ENCODE results near the gene CMTM5.

CMTM5 gene

DNA sequence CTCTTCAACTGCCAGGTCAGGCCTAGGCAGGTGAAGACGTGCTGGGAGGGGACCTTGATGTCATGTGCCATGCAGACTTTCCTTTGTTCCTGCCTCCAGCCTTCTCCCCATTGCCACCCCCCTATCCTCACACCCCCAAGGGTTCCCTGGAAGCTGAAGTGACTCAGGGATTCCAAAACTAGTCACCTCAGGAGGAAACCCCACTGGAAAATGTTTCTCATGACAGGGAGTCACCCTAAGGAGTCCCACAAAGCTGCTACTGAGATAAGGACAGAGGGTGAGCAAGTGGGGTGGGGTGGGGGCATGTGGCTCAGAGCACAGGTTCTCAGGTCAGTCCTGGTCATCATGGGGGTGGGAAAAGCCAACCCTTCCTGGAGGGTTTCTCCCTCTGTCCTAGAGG lies 6.6 kb upstream of the CMTM5 start:
- TF ChIP-seq, protein P1, sequence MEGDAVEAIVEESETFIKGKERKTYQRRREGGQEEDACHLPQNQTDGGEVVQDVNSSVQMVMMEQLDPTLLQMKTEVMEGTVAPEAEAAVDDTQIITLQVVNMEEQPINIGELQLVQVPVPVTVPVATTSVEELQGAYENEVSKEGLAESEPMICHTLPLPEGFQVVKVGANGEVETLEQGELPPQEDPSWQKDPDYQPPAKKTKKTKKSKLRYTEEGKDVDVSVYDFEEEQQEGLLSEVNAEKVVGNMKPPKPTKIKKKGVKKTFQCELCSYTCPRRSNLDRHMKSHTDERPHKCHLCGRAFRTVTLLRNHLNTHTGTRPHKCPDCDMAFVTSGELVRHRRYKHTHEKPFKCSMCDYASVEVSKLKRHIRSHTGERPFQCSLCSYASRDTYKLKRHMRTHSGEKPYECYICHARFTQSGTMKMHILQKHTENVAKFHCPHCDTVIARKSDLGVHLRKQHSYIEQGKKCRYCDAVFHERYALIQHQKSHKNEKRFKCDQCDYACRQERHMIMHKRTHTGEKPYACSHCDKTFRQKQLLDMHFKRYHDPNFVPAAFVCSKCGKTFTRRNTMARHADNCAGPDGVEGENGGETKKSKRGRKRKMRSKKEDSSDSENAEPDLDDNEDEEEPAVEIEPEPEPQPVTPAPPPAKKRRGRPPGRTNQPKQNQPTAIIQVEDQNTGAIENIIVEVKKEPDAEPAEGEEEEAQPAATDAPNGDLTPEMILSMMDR (IDR thresholded peaks at IDR 0.05; ENCODE audit: low read depth, low read length, missing control alignments) = no peak
- no peak for DNase-seq (ENCODE audit: low read depth)
- H3K4me3 ChIP-seq (ENCODE audit: low read depth, low read length) = no peak overlapping the region

DNA sequence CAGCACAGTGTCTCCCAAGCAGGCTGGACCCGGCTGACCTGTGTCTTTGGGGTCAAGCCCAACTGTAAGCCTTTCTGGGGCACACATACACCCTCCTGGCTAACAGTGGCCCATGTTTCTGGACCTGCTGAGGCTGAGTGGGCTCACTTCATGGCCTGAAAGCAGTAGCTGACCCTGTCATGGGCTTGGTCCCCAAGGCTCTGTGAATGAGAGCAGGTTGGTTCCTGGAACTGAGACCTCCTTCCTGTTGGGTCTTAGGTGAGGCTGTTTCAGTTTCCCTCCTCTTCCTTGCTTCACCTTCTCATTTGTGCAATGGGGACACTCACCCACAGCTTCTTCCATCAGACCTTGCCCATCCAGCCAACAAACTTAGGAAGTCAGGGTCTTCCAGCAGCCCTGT lies 5.0 kb upstream of the CMTM5 start:
- DNase-seq (ENCODE audit: low read depth) = no peak
- TF ChIP-seq, protein P1 (IDR thresholded peaks at IDR 0.05; ENCODE audit: low read depth, low read length, missing control alignments) = no peak
- H3K4me3 ChIP-seq (ENCODE audit: low read depth, low read length) = no peak overlapping the region

DNA sequence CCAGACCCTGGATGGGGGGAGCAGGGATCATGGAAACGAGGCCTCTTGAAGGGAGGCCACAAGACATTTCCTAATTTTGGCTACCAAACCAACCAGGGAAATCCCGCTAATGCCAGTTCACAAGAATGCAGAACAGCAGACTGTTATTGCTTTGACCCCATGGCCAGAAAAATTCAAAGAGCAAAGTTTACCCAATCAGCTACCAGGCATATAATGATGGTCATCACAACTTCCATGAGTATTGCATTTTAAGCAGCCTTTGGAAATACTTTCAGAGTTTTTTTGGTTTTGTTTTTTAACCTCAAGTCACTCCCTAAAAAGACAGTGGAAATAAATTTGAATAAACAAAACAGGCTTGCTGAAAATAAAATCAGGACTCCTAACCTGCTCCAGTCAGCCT lies 4.3 kb upstream of the CMTM5 start, which contains the start of gene IL25:
TSS of gene IL25 (plus strand) at position 301 of the 400 bp plus-strand sequence.
- no peak within 1 kb of the TSS for H3K4me3 ChIP-seq (ENCODE audit: low read depth, low read length)
- TF ChIP-seq, protein P1 (IDR thresholded peaks at IDR 0.05; ENCODE audit: low read depth, low read length, missing control alignments) = no peak
- DNase-seq (ENCODE audit: low read depth) = no peak

DNA sequence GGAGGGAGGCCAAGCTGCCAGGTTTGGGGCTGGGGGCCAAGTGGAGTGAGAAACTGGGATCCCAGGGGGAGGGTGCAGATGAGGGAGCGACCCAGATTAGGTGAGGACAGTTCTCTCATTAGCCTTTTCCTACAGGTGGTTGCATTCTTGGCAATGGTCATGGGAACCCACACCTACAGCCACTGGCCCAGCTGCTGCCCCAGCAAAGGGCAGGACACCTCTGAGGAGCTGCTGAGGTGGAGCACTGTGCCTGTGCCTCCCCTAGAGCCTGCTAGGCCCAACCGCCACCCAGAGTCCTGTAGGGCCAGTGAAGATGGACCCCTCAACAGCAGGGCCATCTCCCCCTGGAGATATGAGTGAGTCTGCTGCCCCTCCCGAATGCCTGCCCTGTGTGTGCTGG lies 3.8 kb upstream of the CMTM5 start:
- TF ChIP-seq, protein P1 (IDR thresholded peaks at IDR 0.05; ENCODE audit: low read depth, low read length, missing control alignments) = no peak
- DNase-seq (ENCODE audit: low read depth) = no peak
- H3K4me3 ChIP-seq (ENCODE audit: low read depth, low read length) = no peak overlapping the region

DNA sequence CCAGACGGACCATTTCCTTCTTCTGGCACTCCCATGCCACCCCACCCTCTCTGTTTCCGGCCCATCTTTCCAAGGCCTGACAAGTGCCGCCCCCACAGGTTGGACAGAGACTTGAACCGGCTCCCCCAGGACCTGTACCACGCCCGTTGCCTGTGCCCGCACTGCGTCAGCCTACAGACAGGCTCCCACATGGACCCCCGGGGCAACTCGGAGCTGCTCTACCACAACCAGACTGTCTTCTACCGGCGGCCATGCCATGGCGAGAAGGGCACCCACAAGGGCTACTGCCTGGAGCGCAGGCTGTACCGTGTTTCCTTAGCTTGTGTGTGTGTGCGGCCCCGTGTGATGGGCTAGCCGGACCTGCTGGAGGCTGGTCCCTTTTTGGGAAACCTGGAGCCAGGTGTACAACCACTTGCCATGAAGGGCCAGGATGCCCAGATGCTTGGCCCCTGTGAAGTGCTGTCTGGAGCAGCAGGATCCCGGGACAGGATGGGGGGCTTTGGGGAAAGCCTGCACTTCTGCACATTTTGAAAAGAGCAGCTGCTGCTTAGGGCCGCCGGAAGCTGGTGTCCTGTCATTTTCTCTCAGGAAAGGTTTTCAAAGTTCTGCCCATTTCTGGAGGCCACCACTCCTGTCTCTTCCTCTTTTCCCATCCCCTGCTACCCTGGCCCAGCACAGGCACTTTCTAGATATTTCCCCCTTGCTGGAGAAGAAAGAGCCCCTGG lies 1.2 kb upstream of the CMTM5 start:
- TF ChIP-seq, protein P1 (IDR thresholded peaks at IDR 0.05; ENCODE audit: low read depth, low read length, missing control alignments) = no peak
- no peak for DNase-seq (ENCODE audit: low read depth)
- H3K4me3 ChIP-seq (ENCODE audit: low read depth, low read length) = no peak overlapping the region

DNA sequence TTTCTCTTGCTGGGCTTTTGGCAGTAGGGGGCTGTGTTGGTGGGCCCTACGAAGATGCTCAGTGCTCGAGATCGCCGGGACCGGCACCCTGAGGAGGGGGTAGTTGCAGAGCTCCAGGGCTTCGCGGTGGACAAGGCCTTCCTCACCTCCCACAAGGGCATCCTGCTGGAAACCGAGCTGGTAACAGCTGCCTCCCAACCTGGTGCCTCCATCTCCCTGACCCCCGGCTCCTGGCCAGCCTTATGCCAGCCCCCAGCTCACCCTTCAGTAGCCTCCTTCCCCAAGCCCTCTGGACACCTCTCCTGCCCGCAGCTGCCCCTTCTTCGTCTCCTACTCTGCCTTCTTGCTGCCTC lies 328 bp downstream of the CMTM5 start:
- TF ChIP-seq, protein P1 (IDR thresholded peaks at IDR 0.05; ENCODE audit: low read depth, low read length, missing control alignments) = no peak
- DNase-seq (ENCODE audit: low read depth) = no peak
- H3K4me3 ChIP-seq (ENCODE audit: low read depth, low read length) = no peak overlapping the region
